PFSK-1 (cell line): ENCODE measurements around the gene TMEM14B.

Experiments
- REST ChIP-seq, 2 experiments: IDR thresholded peaks; 2 replicates each; pipeline versions ENCODE4 v1.6.1 to v1.8.0; 2011 to 2012; ENCODE audit warnings: low read depth in 2 of 2, low read length in 2 of 2, control low read depth in 1 of 2, inconsistent platforms in 1 of 2, mild to moderate bottlenecking in 1 of 2, moderate library complexity in 1 of 2; ENCODE audit not compliant: insufficient read depth in 1 of 2
- TAF1 ChIP-seq: IDR thresholded peaks from 2 replicates; pipeline ENCODE4 v1.6.1; 2012; ENCODE audit warnings: low read length, control low read depth, borderline replicate concordance; ENCODE audit not compliant: insufficient read depth

DNA sequence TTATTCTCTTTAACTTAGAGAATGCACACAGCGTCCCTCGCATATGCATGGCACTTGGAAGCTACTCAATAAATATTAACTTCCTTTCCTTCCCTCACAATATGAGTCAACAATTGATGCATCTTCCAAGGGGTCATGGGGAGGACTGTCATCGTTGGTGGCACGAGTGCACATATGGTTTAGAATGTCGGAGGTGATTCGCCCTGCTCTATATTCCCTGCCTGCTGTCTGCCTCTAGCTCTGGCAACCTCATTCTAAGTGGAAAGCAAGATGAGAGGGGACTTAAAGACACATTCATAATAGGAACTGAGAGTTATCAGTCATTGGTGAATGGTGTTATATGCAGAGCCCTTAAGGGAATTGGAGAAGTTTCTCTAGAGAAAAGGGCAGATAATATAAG, 46.1 kb downstream of the TMEM14B start:
- TF ChIP-seq REST (IDR thresholded peaks at IDR 0.05; ENCODE audit: insufficient read depth in 1 of 2, low read depth in 2 of 2, low read length in 2 of 2) (no peak), TAF1 (no peak)
